Kidney (tissue), 14 donors: ENCODE measurements around the gene UBE2L5. TPM values are rescaled to one million over a fixed set of nuclear protein-coding genes. Genes with fewer than 3 reads are reported as not detected.
A peak's percentile ranks its signal among the peaks of the same experiment; 100 is the strongest.

Experiments
- DNase-seq, 5 donors: peaks; one replicate each; pipeline ENCODE4 v3.0.0-alpha.2; 2013 to 2020
- FAIRE-seq: peaks from 2 replicates; lab custom pipeline; 2012; peaks lifted over from hg19 to GRCh38; lab: Jason Lieb, UNC
- H3K27ac ChIP-seq, 2 donors: one replicate each; pipeline ENCODE4 v1.7.0; 2013; ENCODE audit warnings: low read depth in 2 of 2, low read length in 2 of 2, inconsistent platforms in 1 of 2
- H3K27me3 ChIP-seq: one replicate; pipeline ENCODE4 v1.7.1; 2013; ENCODE audit warnings: low read length, inconsistent platforms; ENCODE audit not compliant: control insufficient read depth, insufficient read depth
- H3K36me3 ChIP-seq, 3 donors: one replicate each; pipeline versions ENCODE4 v1.7.0 to v1.7.1; 2013; ENCODE audit warnings: low read length in 3 of 3, control low read depth in 1 of 3, inconsistent platforms in 1 of 3; ENCODE audit not compliant: insufficient read depth in 3 of 3, control insufficient read depth in 2 of 3
- H3K4me1 ChIP-seq, 3 donors: one replicate each; pipeline versions ENCODE4 v1.7.0 to v1.7.1; 2013; ENCODE audit warnings: low read length in 3 of 3, inconsistent platforms in 1 of 3, low read depth in 1 of 3; ENCODE audit not compliant: control insufficient read depth in 2 of 3, insufficient read depth in 2 of 3
- H3K4me3 ChIP-seq, 3 donors: one replicate each; pipeline versions ENCODE4 v1.7.0 to v1.8.1; 2013; ENCODE audit warnings: low read length in 3 of 3, control low read depth in 1 of 3, inconsistent platforms in 1 of 3
- H3K9ac ChIP-seq, 3 donors: one replicate each; pipeline versions ENCODE4 v1.7.0 to v1.7.1; 2013; ENCODE audit warnings: low read length in 3 of 3, control low read depth in 1 of 3, inconsistent platforms in 1 of 3
- H3K9me3 ChIP-seq, 3 donors: one replicate each; pipeline versions ENCODE4 v1.7.0 to v1.7.1; 2013; ENCODE audit warnings: low read length in 3 of 3, control low read depth in 1 of 3, inconsistent platforms in 1 of 3; ENCODE audit not compliant: control insufficient read depth in 2 of 3, insufficient read depth in 1 of 3
- intact Hi-C: fragments of 100-400 bp; cut with DNase I; formaldehyde crosslinking; loops from one replicate; pipeline ENCODE4 v1.11.1; 2022
- polyA plus RNA-seq: library from polyadenylated mRNA; stranded (reverse); fragments of 350-450 nt; fragmentation: Illumina TruSeq; extraction: RNeasy Lipid Tissue Mini Kit (QIAGEN cat#74804); gene quantifications from one replicate; pipeline ENCODE4 v1.2.3, GENCODE V29; 2014; ENCODE audit warnings: low read depth, low replicate concordance; ENCODE audit not compliant: insufficient read depth
- total RNA-seq: library from RNA; stranded (reverse); fragmentation: NEBNext Ultra II Directional; extraction: Animal tissue kit (Norgen Biotek cat#: 25700); gene quantifications from one replicate; pipeline ENCODE4 v1.2.1, GENCODE V29; 2021
- TF ChIP-seq, protein P1 (sequence below): IDR thresholded peaks from 3 replicates; pipeline ENCODE4 v1.5.1; 2012; ENCODE audit warnings: mild to moderate bottlenecking, moderate library complexity, borderline replicate concordance; ENCODE audit not compliant: insufficient read depth; ENCODE audit errors: extremely low read depth
- donor health status: control.
- donor health status: control.
- donor health status: control.
- donor health status: control.
- donor health status: control.
- donor health status: DM: yes; HTN: yes; CAD: no.
- donor health status: Normal renal cell carcinoma (clear cell type).

The UBE2L5 gene
- total and polyA plus RNA-seq, 2 donors from 2014 or later: not detected

DNA sequence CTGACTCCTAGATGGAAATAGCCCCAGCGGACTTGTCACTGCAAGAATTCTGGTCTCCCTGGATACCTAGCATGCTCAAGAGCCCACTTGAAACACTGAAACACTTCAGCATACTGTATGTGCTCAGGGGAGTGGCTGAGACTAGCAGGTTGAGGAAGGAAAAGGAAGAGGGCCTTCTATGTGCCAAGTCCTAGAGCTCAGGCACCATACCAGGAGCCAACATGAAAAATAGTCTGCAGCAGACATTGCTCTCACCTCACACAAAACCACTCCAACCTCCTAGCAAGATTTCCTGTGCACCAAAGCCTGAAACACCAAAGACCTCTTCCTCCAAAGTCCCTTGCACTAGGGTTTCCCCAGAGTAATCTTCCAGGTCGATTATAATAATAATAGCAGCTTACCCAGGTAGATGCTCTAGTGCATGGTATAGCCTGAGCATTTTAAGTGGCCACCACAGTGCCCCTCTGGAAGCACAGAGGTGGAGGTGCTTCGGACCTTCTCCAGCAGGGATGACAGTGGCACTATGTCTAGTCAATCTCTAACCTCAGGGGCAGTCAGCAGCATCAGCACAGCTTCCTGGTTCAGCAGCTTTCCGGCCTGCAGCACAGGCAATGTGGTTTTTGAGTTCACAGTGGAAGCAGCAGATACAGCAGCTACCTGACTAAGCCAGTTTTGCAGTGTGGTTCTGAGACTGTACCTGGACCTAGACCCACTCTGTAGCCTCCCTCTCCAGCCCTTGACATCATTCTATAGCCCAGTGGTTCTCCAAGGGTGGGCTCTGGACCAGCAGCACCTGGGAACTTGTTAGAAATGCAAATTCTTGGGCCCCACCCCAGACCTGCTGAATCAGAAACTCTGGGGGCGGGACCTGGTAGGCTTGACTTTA, 45.6 kb upstream of the UBE2L5 start:
- H3K9me3 ChIP-seq: no peaks in the 10 kb centered on the region
- no peaks in the 10 kb centered on the region for H3K36me3 ChIP-seq
- peaks cover 0 to 3% (median 2%) of the 10 kb centered on the region in 3 donors for H3K4me1 ChIP-seq
- intact Hi-C loops: no loop called here
- DNase-seq (peak in 1 of 5 donors; percentile 20), FAIRE-seq (no peak)
- H3K4me3 ChIP-seq: no peak overlapping the region
- no peak overlapping the region for H3K27ac ChIP-seq
- TF ChIP-seq, protein P1, sequence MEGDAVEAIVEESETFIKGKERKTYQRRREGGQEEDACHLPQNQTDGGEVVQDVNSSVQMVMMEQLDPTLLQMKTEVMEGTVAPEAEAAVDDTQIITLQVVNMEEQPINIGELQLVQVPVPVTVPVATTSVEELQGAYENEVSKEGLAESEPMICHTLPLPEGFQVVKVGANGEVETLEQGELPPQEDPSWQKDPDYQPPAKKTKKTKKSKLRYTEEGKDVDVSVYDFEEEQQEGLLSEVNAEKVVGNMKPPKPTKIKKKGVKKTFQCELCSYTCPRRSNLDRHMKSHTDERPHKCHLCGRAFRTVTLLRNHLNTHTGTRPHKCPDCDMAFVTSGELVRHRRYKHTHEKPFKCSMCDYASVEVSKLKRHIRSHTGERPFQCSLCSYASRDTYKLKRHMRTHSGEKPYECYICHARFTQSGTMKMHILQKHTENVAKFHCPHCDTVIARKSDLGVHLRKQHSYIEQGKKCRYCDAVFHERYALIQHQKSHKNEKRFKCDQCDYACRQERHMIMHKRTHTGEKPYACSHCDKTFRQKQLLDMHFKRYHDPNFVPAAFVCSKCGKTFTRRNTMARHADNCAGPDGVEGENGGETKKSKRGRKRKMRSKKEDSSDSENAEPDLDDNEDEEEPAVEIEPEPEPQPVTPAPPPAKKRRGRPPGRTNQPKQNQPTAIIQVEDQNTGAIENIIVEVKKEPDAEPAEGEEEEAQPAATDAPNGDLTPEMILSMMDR: no peak
- H3K9ac ChIP-seq: no peak overlapping the region
- H3K27me3 ChIP-seq: no peaks in the 10 kb centered on the region

DNA sequence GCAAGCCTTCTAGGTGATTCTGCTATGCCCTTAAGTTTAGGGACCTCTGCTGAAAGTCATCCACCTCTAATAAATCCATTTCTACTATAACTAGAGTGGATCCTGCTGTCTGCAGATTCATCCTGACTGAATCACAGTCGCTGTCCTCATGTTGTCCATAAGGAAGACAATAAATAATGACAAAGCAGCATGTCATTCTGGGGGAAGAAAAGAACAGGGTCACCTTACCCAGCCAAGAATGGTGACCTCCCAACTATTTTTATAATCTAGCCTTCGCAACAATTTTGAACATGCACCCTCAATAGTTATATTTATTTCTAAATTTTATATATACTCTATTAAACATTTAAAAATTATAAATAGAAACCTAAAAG, 45.0 kb upstream of the UBE2L5 start:
- Histone ChIP-seq H3K4me1 (no peaks in the 10 kb centered on the region), H3K27me3 (no peaks in the 10 kb centered on the region), H3K9ac (no peak overlapping the region), H3K27ac (no peak overlapping the region), H3K9me3 (no peaks in the 10 kb centered on the region), H3K36me3 (no peaks in the 10 kb centered on the region), H3K4me3 (no peak overlapping the region)
- FAIRE-seq (peak; percentile 11), DNase-seq (no peak)
- TF ChIP-seq, protein P1: no peak
- intact Hi-C loops: no loop called here

DNA sequence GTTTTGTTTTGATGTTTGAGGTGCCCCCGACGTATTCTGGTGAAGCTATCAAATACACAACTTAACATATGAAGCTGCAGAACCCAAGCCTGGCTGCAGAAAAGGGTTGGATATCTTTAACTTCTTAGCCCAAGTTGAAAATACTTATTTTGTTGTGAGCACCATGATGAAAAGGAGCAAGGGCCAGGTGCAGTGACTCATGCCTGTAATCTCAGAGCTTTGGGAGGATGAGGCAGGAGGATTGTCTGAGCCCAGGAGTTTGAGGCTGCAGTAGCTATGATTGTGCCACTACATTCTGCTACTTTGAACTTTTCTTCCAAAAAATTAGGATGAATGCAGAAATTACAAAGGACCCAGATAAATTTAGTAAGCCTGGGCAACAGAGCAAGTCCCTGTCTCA, 44.1 kb upstream of the UBE2L5 start:
- intact Hi-C loops: no loop called here
- FAIRE-seq (no peak), DNase-seq (no peak)
- Histone ChIP-seq H3K27me3 (no peaks in the 10 kb centered on the region), H3K4me3 (no peak overlapping the region), H3K9ac (no peak overlapping the region), H3K4me1 (no peaks in the 10 kb centered on the region), H3K36me3 (no peaks in the 10 kb centered on the region), H3K9me3 (no peaks in the 10 kb centered on the region), H3K27ac (no peak overlapping the region)
- TF ChIP-seq, protein P1: no peak

DNA sequence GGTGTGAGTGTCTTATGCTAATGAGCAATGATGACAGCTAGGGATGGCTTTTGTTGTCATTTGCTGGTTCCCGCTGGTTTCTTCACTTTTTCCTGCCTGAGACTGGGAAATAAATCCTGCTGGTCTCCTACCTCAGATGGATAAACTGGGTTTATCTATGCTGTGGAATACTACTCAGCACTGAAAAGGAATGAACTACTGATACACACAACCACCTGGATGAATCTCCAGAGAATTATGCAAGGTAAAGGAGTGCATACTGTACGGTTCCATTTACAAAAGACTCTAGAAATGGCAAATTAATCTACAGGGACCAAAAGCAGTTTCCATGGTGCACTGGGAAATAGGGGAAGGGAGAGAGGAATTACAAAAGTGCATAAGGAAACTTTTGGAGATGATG, 41.2 kb upstream of the UBE2L5 start:
- intact Hi-C loops: no loop called here
- TF ChIP-seq, protein P1: no peak
- no peak for FAIRE-seq
- H3K9me3 ChIP-seq: no peaks in the 10 kb centered on the region
- H3K36me3 ChIP-seq: no peaks in the 10 kb centered on the region
- no peak overlapping the region for H3K27ac ChIP-seq
- no peak for DNase-seq
- no peak overlapping the region for H3K9ac ChIP-seq
- no peaks in the 10 kb centered on the region for H3K4me1 ChIP-seq
- no peaks in the 10 kb centered on the region for H3K27me3 ChIP-seq
- no peak overlapping the region for H3K4me3 ChIP-seq
